Esophagus (tissue), 2 donors: Measurements from ENCODE around the gene RBFOX1. TPM values are rescaled to one million over a fixed set of nuclear protein-coding genes. Genes with fewer than 3 reads are reported as not detected.

ENCODE experiments used
- H3K27ac ChIP-seq, 2 donors: one replicate each; pipeline ENCODE4 v1.5.1; 2013; ENCODE audit warnings: low read depth in 2 of 2, mild to moderate bottlenecking in 2 of 2, inconsistent platforms in 1 of 2, low read length in 1 of 2, moderate library complexity in 1 of 2
- H3K27me3 ChIP-seq, 2 donors: one replicate each; pipeline ENCODE4 v1.6.1; 2013; ENCODE audit warnings: low read length in 2 of 2, control low read depth in 1 of 2, mild to moderate bottlenecking in 1 of 2; ENCODE audit not compliant: insufficient read depth in 2 of 2, control insufficient read depth in 1 of 2
- H3K36me3 ChIP-seq, 2 donors: one replicate each; pipeline ENCODE4 v1.6.1; 2013; ENCODE audit warnings: low read length in 1 of 2; ENCODE audit not compliant: control insufficient read depth in 2 of 2, insufficient read depth in 2 of 2
- H3K4me1 ChIP-seq, 2 donors: one replicate each; pipeline ENCODE4 v1.6.1; 2013; ENCODE audit warnings: low read length in 1 of 2; ENCODE audit not compliant: control insufficient read depth in 2 of 2, insufficient read depth in 2 of 2
- H3K4me3 ChIP-seq, 2 donors: one replicate each; pipeline ENCODE4 v1.5.1; 2013; ENCODE audit warnings: low read length in 2 of 2, mild to moderate bottlenecking in 2 of 2, low read depth in 1 of 2, moderate library complexity in 1 of 2
- H3K9me3 ChIP-seq, 2 donors: one replicate each; pipeline ENCODE4 v1.6.1; 2013; ENCODE audit warnings: mild to moderate bottlenecking in 2 of 2, low read depth in 1 of 2, low read length in 1 of 2, moderate library complexity in 1 of 2; ENCODE audit not compliant: control insufficient read depth in 2 of 2, insufficient read depth in 1 of 2
- WGBS, 2 donors: extraction: QIAGEN DNeasy Blood & Tissue Kit; methylation state at CpG; one replicate each; pipeline ENCODE4 v1.1.7; 2013; 5-methylcytosine and 5-hydroxymethylcytosine counted together
- polyA plus RNA-seq, 2 donors: library from polyadenylated mRNA; stranded (reverse); fragments of 200-250 nt; gene quantifications; one replicate each; pipeline ENCODE4 v1.2.3, GENCODE V29; 2013
- donor health status: healthy with polysubstance abuse.
- donor health status: Bipolar disorder and iron deficiency.

Gene RBFOX1
- polyA plus RNA-seq, 2 donors, result 0.01 to 0.16 TPM

DNA sequence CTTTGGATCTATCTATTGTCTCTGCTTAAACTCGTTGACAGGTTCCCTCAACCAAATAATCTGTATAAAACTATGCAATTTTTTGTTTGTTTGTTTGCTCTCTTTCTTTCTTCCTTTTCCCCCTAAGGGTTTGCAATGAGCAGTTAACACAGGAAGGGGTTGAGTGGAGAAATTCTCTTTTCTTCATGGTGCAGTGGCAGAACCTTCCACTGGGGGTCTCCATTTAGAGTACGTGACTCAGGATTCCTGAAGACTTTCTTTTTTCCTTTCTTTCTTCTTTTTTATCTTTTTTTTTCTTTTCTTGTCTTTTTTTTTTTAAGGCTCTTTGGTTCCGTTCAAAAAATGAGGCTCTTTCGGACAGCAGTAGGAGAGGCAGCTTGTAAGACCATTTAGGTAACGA is 19.5 kb upstream of the RBFOX1 start:
- peaks cover 0 to 4% of the 10 kb centered on the region in 2 donors for H3K9me3 ChIP-seq
- H3K36me3 ChIP-seq, result no peaks in the 10 kb centered on the region
- H3K4me3 ChIP-seq, result no peak overlapping the region
- no peaks in the 10 kb centered on the region for H3K4me1 ChIP-seq
- H3K27ac ChIP-seq, result no peak overlapping the region
- H3K27me3 ChIP-seq, result no peaks in the 10 kb centered on the region
- WGBS, 2 donors, result 43 to 52% methylated on average over 5 of the region's 5 CpGs

DNA sequence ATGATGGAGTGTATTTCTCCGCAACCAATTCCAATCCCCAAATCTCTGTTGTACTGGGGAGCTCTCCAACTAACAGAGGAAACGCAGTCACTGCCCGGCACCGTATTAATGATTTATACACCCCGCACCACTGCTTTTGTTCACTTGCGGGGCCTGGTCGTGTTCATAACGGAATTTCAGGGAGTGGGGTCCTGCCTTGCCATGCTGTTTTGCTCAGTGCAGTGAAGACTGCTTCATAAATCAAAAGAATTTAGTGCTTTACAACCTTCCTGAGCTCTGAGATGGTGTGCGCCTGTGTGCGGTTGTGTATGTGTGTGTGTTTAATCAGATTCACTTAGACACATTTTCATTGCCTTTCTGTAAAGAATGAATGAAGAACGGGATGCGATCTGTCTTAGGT is 18.5 kb upstream of the RBFOX1 start:
- no peak overlapping the region for H3K27ac ChIP-seq
- H3K4me1 ChIP-seq, result no peaks in the 10 kb centered on the region
- 51 to 60% methylated on average over 12 of the region's 12 CpGs for WGBS, 2 donors
- no peaks in the 10 kb centered on the region for H3K36me3 ChIP-seq
- no peak overlapping the region for H3K4me3 ChIP-seq
- peaks cover 0 to 4% of the 10 kb centered on the region in 2 donors for H3K9me3 ChIP-seq
- H3K27me3 ChIP-seq, result no peaks in the 10 kb centered on the region

DNA sequence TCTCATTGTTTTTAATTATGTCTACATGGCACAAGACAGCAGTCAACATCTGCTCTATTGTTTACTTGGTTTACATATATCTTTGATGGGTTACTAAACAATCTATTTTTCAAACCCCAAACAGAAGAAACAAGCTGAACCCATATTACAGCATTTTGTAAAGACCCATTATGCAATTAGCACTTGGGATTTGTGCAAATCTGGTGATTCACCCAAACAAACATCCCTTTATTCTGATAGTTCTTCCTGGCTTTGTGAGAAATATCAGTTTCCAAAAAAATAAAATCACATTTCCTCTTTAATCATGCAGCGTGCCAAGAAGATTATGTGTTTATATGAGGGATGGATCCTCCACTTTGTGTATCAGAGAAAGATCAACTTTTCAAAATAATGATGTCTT is 16.8 kb upstream of the RBFOX1 start:
- WGBS, 2 donors, result 45 to 53% methylated on average over 1 of the region's 1 CpG
- no peak overlapping the region for H3K27ac ChIP-seq
- no peaks in the 10 kb centered on the region for H3K4me1 ChIP-seq
- H3K9me3 ChIP-seq, result peaks cover 0 to 4% of the 10 kb centered on the region in 2 donors
- no peaks in the 10 kb centered on the region for H3K27me3 ChIP-seq
- H3K36me3 ChIP-seq, result no peaks in the 10 kb centered on the region
- H3K4me3 ChIP-seq, result no peak overlapping the region

DNA sequence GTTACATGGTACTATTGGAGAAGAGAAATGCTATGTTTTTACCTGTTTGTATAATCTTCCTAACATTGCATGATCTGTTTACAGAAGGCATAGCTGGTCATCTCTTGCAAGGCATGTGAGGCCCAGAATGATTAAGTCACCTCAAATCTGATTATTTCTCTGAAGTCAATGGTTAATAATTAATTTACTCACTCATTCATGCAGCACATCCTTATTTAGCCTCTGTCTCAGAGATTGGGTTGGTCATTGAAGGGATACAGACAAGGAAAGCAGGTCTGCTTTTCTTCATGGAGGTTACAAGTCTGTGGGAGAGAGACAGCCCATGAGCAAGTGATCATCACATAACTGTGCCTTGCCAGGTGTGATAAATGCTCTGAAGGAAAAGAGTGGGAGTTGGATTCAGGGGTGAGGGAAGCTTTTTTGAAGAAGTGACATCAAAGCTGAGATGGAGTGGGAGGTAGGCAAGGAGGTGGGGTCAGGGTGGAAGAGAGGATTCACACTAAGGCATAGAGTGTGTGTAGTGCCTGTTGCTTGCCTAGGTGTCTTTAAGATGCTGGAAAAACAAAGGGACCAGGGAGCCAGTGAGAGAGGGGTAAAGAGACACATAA is 16.3 kb upstream of the RBFOX1 start:
- no peaks in the 10 kb centered on the region for H3K27me3 ChIP-seq
- H3K36me3 ChIP-seq, result no peaks in the 10 kb centered on the region
- peaks cover 0 to 4% of the 10 kb centered on the region in 2 donors for H3K9me3 ChIP-seq
- H3K4me1 ChIP-seq, result no peaks in the 10 kb centered on the region
- no peak overlapping the region for H3K27ac ChIP-seq
- no peak overlapping the region for H3K4me3 ChIP-seq

DNA sequence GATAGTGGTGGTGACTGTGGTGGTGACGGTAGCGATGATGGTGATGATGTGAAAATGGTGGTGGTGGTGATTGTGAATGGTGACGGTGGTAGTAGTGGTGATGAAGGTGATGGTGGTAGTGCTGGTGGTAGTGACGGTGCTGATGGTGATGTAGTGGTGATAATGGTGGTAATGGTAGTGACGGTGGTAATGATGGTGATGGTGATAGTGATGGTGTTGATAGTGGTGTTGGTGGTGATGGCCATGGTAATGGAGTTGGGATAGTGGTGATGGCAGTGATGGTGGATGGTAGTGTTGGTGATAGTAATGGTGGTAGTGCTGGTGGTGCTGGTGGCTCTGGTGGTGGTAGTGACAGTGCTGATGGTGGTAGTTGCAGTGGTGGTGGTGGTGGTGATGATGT is 14.7 kb upstream of the RBFOX1 start:
- H3K27ac ChIP-seq, result no peak overlapping the region
- 93 to 97% methylated on average over 5 of the region's 5 CpGs for WGBS, 2 donors
- peaks cover 0 to 4% of the 10 kb centered on the region in 2 donors for H3K9me3 ChIP-seq

DNA sequence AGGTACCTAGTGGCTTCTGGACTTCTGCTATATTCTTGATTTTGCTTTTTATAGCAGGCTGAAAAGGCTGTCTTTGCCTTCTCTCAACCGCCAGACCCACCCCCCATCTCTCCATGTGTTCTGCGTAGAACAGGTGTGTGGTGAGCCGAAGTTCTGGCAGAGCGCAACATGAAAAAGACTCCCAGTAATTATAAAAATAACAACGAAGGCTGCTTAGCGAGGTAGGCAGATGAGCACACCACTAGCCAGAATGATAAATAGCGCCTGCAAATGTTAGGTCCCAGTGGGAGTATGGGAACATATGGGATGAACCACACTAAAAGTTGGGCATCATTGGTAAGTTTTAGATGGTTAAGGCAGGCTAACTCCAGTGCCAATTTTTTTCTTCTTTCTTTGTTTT is 14.0 kb upstream of the RBFOX1 start:
- H3K4me1 ChIP-seq, result no peaks in the 10 kb centered on the region
- 85 to 87% methylated on average over 7 of the region's 7 CpGs for WGBS, 2 donors
- no peaks in the 10 kb centered on the region for H3K27me3 ChIP-seq
- no peak overlapping the region for H3K4me3 ChIP-seq
- H3K27ac ChIP-seq, result no peak overlapping the region
- peaks cover 0 to 4% of the 10 kb centered on the region in 2 donors for H3K9me3 ChIP-seq
- H3K36me3 ChIP-seq, result no peaks in the 10 kb centered on the region

More for the DNA sequence above, 14.7 kb upstream of the RBFOX1 start:
- Histone ChIP-seq H3K36me3 (no peaks in the 10 kb centered on the region), H3K4me3 (no peak overlapping the region), H3K27me3 (no peaks in the 10 kb centered on the region), H3K4me1 (no peaks in the 10 kb centered on the region)

DNA sequence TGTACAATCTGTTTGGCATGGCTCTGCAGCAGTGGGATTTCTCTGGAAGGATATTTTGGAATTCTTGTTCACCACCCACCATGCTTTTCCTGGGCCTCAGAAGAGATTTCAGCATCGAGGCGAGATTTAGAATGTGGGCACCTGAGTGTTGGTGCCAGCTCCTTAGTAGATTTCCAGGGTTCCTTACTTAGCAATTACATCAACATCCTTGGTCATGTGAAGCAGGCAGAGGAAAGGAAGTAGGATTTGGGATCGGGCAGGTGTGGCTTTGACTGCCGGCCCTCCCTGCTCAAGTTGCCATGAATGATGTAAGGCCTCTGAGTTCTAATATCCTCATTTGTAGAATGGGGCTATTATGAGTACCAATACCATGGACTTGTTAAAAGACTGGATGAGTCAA is 13.1 kb upstream of the RBFOX1 start:
- no peak overlapping the region for H3K27ac ChIP-seq
- 79 to 85% methylated on average over 4 of the region's 4 CpGs for WGBS, 2 donors
- H3K4me3 ChIP-seq, result no peak overlapping the region
- no peaks in the 10 kb centered on the region for H3K36me3 ChIP-seq
- H3K4me1 ChIP-seq, result no peaks in the 10 kb centered on the region
- peaks cover 0 to 4% of the 10 kb centered on the region in 2 donors for H3K9me3 ChIP-seq
- no peaks in the 10 kb centered on the region for H3K27me3 ChIP-seq

DNA sequence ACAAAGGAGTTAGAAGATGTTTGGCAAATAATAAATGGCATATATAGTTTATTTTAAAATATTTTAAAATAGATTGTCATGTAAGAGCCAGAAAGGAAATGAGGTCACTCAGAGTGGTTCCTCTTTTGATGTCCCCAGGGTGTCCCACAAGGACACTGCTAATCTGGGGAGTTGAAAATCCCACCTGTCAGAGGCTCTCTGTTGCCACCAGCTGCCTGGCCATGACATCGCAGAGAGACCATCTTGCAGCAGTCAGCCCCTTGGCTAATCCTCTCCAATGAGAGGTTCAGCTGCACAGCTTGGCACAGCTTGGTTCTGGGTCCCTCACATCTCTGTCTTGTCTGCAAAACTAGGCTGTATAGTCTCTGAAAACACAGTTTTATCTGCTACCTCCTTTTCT is 11.0 kb upstream of the RBFOX1 start:
- 42 to 54% methylated on average over 1 of the region's 1 CpG for WGBS, 2 donors

DNA sequence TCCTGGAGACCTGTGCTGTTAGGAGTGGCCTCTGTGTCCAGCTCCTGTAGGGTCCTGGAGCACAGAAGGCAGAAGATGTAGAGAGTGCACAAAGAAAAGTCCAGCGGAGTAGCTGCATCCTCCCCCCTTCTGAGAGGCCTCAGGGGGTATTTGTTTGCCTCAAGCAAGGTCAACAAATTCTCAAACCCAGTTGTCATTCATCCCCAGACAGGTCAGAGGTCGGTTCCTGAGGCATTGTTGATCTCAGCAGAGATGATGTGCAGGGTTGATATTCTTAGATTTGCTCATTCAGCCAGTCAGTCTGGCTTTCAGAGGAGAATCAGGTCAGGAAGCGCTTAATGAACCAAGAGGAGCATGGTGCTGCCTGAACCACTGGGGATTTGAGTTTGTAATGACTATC is 8.3 kb upstream of the RBFOX1 start:
- Histone ChIP-seq H3K27ac (no peak overlapping the region), H3K36me3 (no peaks in the 10 kb centered on the region), H3K9me3 (no peaks in the 10 kb centered on the region), H3K4me3 (no peak overlapping the region), H3K27me3 (no peaks in the 10 kb centered on the region), H3K4me1 (no peaks in the 10 kb centered on the region)
- WGBS, 2 donors, result 35 to 43% methylated on average over 3 of the region's 3 CpGs

More for the DNA sequence above, 11.0 kb upstream of the RBFOX1 start:
- Histone ChIP-seq H3K27ac (no peak overlapping the region), H3K36me3 (no peaks in the 10 kb centered on the region), H3K9me3 (peaks cover 0 to 4% of the 10 kb centered on the region in 2 donors), H3K4me1 (no peaks in the 10 kb centered on the region), H3K4me3 (no peak overlapping the region), H3K27me3 (no peaks in the 10 kb centered on the region)

DNA sequence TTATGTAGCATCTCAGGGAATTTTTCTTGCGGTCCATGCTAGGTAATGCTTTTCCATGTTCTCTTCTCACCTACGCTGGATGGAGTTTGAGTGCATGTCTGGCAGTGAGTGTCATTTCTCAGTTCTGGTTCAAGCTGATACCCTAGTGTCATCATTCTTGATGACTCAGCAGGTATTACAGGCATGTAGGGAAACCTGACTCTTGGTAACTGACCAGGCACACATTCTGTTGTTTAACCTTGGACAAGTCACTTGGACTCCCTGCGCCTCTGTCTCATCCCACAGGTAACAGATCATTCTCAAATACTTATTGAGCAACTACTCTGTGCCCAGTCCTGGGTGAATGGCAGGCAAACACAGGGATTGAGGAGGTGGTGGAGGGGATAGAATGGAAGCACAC is 6.8 kb upstream of the RBFOX1 start:
- Histone ChIP-seq H3K36me3 (no peaks in the 10 kb centered on the region), H3K27me3 (no peaks in the 10 kb centered on the region), H3K9me3 (no peaks in the 10 kb centered on the region), H3K27ac (no peak overlapping the region), H3K4me1 (no peaks in the 10 kb centered on the region), H3K4me3 (no peak overlapping the region)
- 92 to 93% methylated on average over 3 of the region's 3 CpGs for WGBS, 2 donors
